HepG2 (cell line): Measurements from ENCODE around the gene FRK. TPM values are rescaled to one million over a fixed set of nuclear protein-coding genes. Genes with fewer than 3 reads are reported as not detected.
A peak's percentile ranks its signal among the peaks of the same experiment; 100 is the strongest.

Experiments
- ATAC-seq: fragments of 200-7000 bp; cut with Tn5 transposase; 3 replicates; pipeline ENCODE4 v1.9.1; 2020; ENCODE audit warnings: mild to moderate bottlenecking, moderate library complexity
- BruUV-seq: library from RNA; stranded (reverse); fragments of 400-500 nt; replicated peaks from 2 replicates; lab custom pipeline; 2021; lab: Mats Ljungman, UMichigan
- CTCF ChIA-PET: fragments of 300-600 bp; formaldehyde crosslinking; extraction: SDS; loops from one replicate; lab custom pipeline; 2021; ENCODE audit warnings: low total read pairs, inconsistent platforms, low intra/inter-chr PET ratio; lab: Yijun Ruan, JAX
- POLR2A ChIA-PET: fragments of 350-600 bp; sonication (Branson Sonifier 250); formaldehyde crosslinking; loops from one replicate; lab custom pipeline; 2020; ENCODE audit warnings: antibody characterized with exemption, inconsistent platforms; lab: Yijun Ruan, JAX
- DNase-seq: peaks from one replicate; pipeline ENCODE4 v3.0.0-alpha.2; 2015; ENCODE audit warnings: low spot score
- FAIRE-seq: peaks from 3 replicates; lab custom pipeline; 2011; peaks lifted over from hg19 to GRCh38; lab: Jason Lieb, UNC
- H2AFZ ChIP-seq: one replicate; pipeline ENCODE4 v1.6.1; 2011; ENCODE audit warnings: low read length, inconsistent platforms
- H3K27ac ChIP-seq: fragments of 300-600 bp; 3 replicates; pipeline ENCODE4 v1.8.0; 2011; ENCODE audit warnings: mixed run types, mild to moderate bottlenecking, mixed read lengths, low read length, inconsistent platforms; ENCODE audit not compliant: insufficient read depth; ENCODE audit errors: extremely low read length
- H3K27me3 ChIP-seq, 2 experiments: fragments of 200-600 bp in 1 of 2; 2 replicates in 1 of 2; 3 replicates in 1 of 2; pipeline versions ENCODE4 v1.6.0 to v1.8.0; 2011; ENCODE audit warnings: low read length in 2 of 2, mild to moderate bottlenecking in 2 of 2, moderate library complexity in 2 of 2, inconsistent platforms in 1 of 2; ENCODE audit not compliant: insufficient read depth in 2 of 2, control insufficient read depth in 1 of 2
- H3K36me3 ChIP-seq, 2 experiments: fragments of 200-600 bp in 1 of 2; replicated peaks in 1 of 2; 2 replicates in 1 of 2; 3 replicates in 1 of 2; pipeline versions ENCODE4 v1.5.1 to v1.8.0; 2011; ENCODE audit warnings: low read length in 2 of 2, inconsistent platforms in 1 of 2; ENCODE audit not compliant: insufficient read depth in 2 of 2, control insufficient read depth in 1 of 2
- H3K4me1 ChIP-seq: 2 replicates; pipeline ENCODE4 v1.5.1; 2012; ENCODE audit warnings: low read length, inconsistent platforms; ENCODE audit not compliant: insufficient read depth
- H3K4me2 ChIP-seq: 2 replicates; pipeline ENCODE4 v1.6.0; 2011; ENCODE audit warnings: low read depth, low read length, inconsistent platforms
- H3K4me3 ChIP-seq, 3 experiments: fragments of 200-600 bp in 1 of 3; sonication (generic), shearing (Covaris generic) in 1 of 3; replicated peaks in 1 of 3; 2 replicates each; pipeline ENCODE4 v1.5.1; 2011 to 2016; ENCODE audit warnings: low read length in 3 of 3, inconsistent platforms in 2 of 3, low read depth in 2 of 3, mild to moderate bottlenecking in 2 of 3, control low read depth in 1 of 3, mixed read lengths in 1 of 3; ENCODE audit not compliant: insufficient read depth in 1 of 3
- H3K79me2 ChIP-seq: one replicate; pipeline ENCODE4 v1.6.1; 2011; ENCODE audit warnings: low read length, inconsistent platforms; ENCODE audit not compliant: insufficient read depth
- H3K9ac ChIP-seq: 2 replicates; pipeline ENCODE4 v1.6.0; 2011; ENCODE audit warnings: mild to moderate bottlenecking, low read depth, low read length, inconsistent platforms; ENCODE audit not compliant: insufficient read depth
- H3K9me3 ChIP-seq: 2 replicates; pipeline ENCODE4 v1.5.1; 2012; ENCODE audit warnings: mild to moderate bottlenecking, low read length
- H4K20me1 ChIP-seq: 2 replicates; pipeline ENCODE4 v1.6.0; 2011; ENCODE audit warnings: inconsistent platforms, mild to moderate bottlenecking, low read length, moderate library complexity; ENCODE audit not compliant: insufficient read depth
- HNRNPK ChIP-seq: fragments of 200-400 bp; formaldehyde crosslinking; IDR thresholded peaks from 2 replicates; pipeline ENCODE4 v1.6.1; 2018; ENCODE audit warnings: low read length, low read depth, moderate library complexity, mild to moderate bottlenecking; ENCODE audit not compliant: poor library complexity, severe bottlenecking
- RBM22 ChIP-seq: fragments of 200-400 bp; formaldehyde crosslinking; optimal IDR thresholded peaks from 2 replicates; pipeline ENCODE3; 2017; ENCODE audit warnings: mild to moderate bottlenecking, low read length, moderate library complexity
- ZNF143 ChIP-seq: sonication (generic); formaldehyde crosslinking; IDR thresholded peaks from 2 replicates; pipeline ENCODE4 v1.4.0; 2020; ENCODE audit warnings: missing genetic modification reagents
- ZNF549 ChIP-seq: sonication (generic); formaldehyde crosslinking; IDR thresholded peaks from 2 replicates; pipeline ENCODE4 v1.5.0; 2020; ENCODE audit warnings: missing genetic modification reagents
- ZNF589 ChIP-seq: sonication (generic); formaldehyde crosslinking; conservative IDR thresholded peaks from 2 replicates; pipeline ENCODE4 v1.8.0; 2022; ENCODE audit warnings: mild to moderate bottlenecking, moderate library complexity, missing genetic modification reagents
- ZNF672 ChIP-seq: sonication (generic); formaldehyde crosslinking; IDR thresholded peaks from 2 replicates; pipeline ENCODE4 v1.8.1; 2022; ENCODE audit warnings: missing genetic modification reagents
- WGBS: methylation state at CpG from one replicate; pipeline ENCODE4 v1.1.6; 2017; ENCODE audit warnings: low lambda C conversion rate; 5-methylcytosine and 5-hydroxymethylcytosine counted together
- in situ Hi-C: cut with HindIII; loops from 2 replicates; pipeline ENCODE4 v1.10.0; 2017; ENCODE audit warnings: low pct_unique_long_range_greater_than_20kb; ENCODE audit not compliant: extremely low pct_ligation_motif_present
- intact Hi-C: fragments of 100-400 bp; cut with micrococcal nuclease; formaldehyde crosslinking; loops from one replicate; pipeline ENCODE4 v1.10.0; 2022; ENCODE audit not compliant: unreplicated experiment
- polyA plus RNA-seq, 8 experiments: library from polyadenylated mRNA; depleted of rRNA in 3 of 8; stranded (reverse) in 7 of 8; unstranded in 1 of 8; fragments of >200 nt; fragmentation: Illumina TruSeq in 4 of 8; extraction: Trizol in 4 of 8; gene quantifications; 2 replicates each; pipeline versions ENCODE4 v1.2.1 to v1.2.3, GENCODE V29; 2011 to 2016; ENCODE audit warnings: low read depth in 4 of 8, missing spikeins in 1 of 8, mixed read lengths in 1 of 8; ENCODE audit not compliant: insufficient read depth in 1 of 8
- total RNA-seq, 5 experiments: library from RNA; depleted of rRNA; stranded (reverse); fragments of >200 nt; fragmentation: Illumina TruSeq; extraction: Trizol; gene quantifications; 2 replicates each; pipeline ENCODE4 v1.2.3, GENCODE V29; 2016; ENCODE audit warnings: low read depth in 1 of 5
- TF ChIP-seq, protein P1 (sequence below): sonication (generic); formaldehyde crosslinking; IDR thresholded peaks from 2 replicates; pipeline ENCODE4 v1.4.0; 2020; ENCODE audit warnings: missing genetic modification reagents

The FRK gene
- total and polyA plus RNA-seq, 2 of the 13 experiments (the other 11 are each of a cell fraction or from before 2014, with no cell fraction given) = 1.3 to 2.9 TPM

DNA sequence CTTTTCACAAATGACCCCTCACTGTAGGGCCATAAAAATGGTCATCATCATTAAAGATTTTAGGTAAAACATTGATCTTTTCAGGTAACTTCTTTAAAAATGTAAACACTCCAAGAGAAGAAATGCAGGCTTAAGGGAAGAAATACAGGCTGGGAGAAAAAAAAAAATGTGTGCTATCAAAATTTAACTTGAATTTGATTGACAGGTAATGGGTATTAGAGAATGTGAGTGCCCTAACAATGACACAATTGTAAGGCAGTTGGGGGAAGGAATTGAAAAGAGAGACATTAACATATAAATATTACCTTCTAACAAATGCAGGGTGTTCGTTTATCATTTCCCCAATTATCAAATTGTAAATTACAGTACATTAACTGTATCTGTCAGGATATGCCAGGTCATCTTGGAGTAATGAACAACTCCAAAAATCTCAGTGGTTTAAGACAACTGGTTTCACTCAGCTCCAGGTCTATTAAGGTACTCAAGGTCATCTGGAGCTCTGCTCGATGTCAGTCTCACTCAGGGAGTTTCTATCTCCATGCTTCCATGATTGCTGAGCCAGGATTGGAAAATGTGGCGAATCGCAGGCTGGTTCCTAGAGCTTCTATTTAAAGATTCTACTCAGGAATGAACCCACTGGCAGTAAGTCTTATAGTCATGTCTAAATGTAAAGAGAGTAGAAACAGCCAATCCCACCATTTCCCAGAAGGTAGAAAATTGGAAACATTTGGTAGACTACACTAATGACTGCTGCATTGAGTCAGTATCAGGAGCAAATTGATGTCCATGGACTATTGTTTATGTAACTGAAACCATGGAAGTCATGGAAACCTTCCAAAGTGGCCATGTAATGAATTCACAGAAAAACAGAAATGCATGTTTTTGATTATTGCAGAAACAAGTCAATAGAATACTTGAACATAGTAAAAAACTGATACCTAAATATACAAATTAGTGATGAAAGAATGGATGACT is 55.6 kb downstream of the FRK start:
- BruUV-seq = no TSS peak
- intact Hi-C loops (no loop called here), in situ Hi-C loops (no loop called here)
- ChIA-PET CTCF (no interaction called here), POLR2A (no interaction called here)
- no peak overlapping the region for H3K4me3 ChIP-seq
- FAIRE-seq = no peak
- H3K27me3 ChIP-seq = no peaks in the 10 kb centered on the region
- peaks cover 3 to 16% of the 10 kb centered on the region in 2 experiments; a peak in 3 of 5 replicates for H3K36me3 ChIP-seq
- no peaks in the 10 kb centered on the region for H4K20me1 ChIP-seq
- ATAC-seq = no peak
- no peak for TF ChIP-seq ZNF549 (CRISPR knock-in tag)
- peak; percentile 73 for TF ChIP-seq RBM22
- no peak for TF ChIP-seq ZNF589 (CRISPR knock-in tag)
- no peak overlapping the region for H3K27ac ChIP-seq
- no peaks in the 10 kb centered on the region for H3K9me3 ChIP-seq
- no peak overlapping the region for H3K9ac ChIP-seq
- no peak for DNase-seq
- H3K4me2 ChIP-seq = no peak overlapping the region
- 88% methylated on average over 4 of the region's 4 CpGs for WGBS
- H3K4me1 ChIP-seq = 0 out of 2 replicates have a peak, but pooled peaks cover 6% of the 10 kb centered on the region
- H3K79me2 ChIP-seq = peaks cover 3% of the 10 kb centered on the region
- H2AFZ ChIP-seq = no peak overlapping the region

DNA sequence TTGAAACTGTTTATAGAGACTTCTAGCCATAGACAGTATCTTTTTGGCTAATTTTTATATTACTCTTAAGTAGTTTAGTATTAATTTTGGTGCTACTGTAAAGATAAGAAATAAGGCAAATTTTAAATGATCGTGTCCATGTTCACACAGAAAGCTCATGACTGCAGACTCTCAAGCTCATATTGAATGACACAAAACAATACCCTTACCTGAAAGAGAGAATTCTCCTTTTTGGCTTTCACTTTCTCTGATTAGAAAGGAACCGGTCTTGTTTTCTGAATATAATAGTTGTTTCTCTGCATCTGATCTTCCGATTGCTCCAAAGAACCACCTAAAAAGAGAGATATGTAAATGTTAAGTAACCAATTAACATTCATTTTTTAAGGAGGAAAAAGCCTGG is 57.0 kb downstream of the FRK start:
- intact Hi-C loops = no loop called here
- ChIA-PET POLR2A (interaction anchor here (1.0 kb wide), 1 partner anchor 97 kb away, joined by 3 read pairs; the partner anchor contains the start of gene NT5DC1), CTCF (no interaction called here)
- Histone ChIP-seq H3K4me2 (no peak overlapping the region), H3K4me1 (peaks cover 5% of the 10 kb centered on the region), H4K20me1 (no peaks in the 10 kb centered on the region), H3K9me3 (no peaks in the 10 kb centered on the region), H3K79me2 (peaks cover 3% of the 10 kb centered on the region), H3K27ac (no peak overlapping the region), H3K36me3 (peaks cover 4 to 16% of the 10 kb centered on the region in 2 experiments; a peak in 3 of 5 replicates), H2AFZ (no peak overlapping the region), H3K27me3 (no peaks in the 10 kb centered on the region), H3K4me3 (no peak overlapping the region), H3K9ac (no peak overlapping the region)
- FAIRE-seq (no peak), ATAC-seq (no peak), DNase-seq (no peak)
- 77% methylated on average over 3 of the region's 3 CpGs for WGBS
- in situ Hi-C loops = no loop called here
- no TSS peak for BruUV-seq
- no peak for TF ChIP-seq ZNF672 (CRISPR knock-in tag)
- TF ChIP-seq HNRNPK = no peak
- TF ChIP-seq, protein P1, sequence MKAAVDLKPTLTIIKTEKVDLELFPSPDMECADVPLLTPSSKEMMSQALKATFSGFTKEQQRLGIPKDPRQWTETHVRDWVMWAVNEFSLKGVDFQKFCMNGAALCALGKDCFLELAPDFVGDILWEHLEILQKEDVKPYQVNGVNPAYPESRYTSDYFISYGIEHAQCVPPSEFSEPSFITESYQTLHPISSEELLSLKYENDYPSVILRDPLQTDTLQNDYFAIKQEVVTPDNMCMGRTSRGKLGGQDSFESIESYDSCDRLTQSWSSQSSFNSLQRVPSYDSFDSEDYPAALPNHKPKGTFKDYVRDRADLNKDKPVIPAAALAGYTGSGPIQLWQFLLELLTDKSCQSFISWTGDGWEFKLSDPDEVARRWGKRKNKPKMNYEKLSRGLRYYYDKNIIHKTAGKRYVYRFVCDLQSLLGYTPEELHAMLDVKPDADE (CRISPR knock-in tag) = no peak
- TF ChIP-seq ZNF143 (CRISPR knock-in tag) = no peak
